ENCODE measurements around the gene CLSTN2. TPM values are rescaled to one million over a fixed set of nuclear protein-coding genes. Genes with fewer than 3 reads are reported as not detected.

Gene CLSTN2
- total RNA-seq, 4 donors from 2014 or later = 13.4 to 21.3 (median 19.4) TPM

DNA sequence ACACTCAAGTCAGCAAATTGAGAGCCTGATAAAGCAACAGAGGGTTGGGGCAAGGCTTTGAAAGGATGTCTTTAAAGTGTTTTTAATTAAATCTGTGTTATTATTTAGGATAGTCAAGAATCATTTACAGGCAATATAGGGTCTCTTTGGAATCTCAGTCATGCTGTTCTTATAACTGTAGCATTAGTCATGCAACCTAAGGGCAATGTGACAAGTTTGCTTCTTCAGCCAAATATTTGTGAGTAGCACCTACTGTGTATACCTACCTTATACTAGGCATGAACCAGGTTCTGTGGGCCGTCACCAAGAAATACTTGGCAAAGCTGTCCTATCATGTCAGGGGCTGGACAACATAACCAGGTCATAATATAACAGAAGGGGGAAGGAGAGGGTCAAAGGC is 558.3 kb downstream of the CLSTN2 start:
- no peaks in the 10 kb centered on the region for H3K4me1 ChIP-seq
- no peak overlapping the region for H3K4me3 ChIP-seq
- no peaks in the 10 kb centered on the region for H3K36me3 ChIP-seq
- no peak for DNase-seq (ENCODE audit: low spot score in 2 of 2)
- WGBS, 2 donors = 93% methylated on average over 1 of the region's 1 CpG
- no peaks in the 10 kb centered on the region for H3K27me3 ChIP-seq
- TF ChIP-seq CTCF (IDR thresholded peaks at IDR 0.05) (no peak), POLR2A (IDR thresholded peaks at IDR 0.05) (no peak), EP300 (IDR thresholded peaks at IDR 0.05) (no peak)
- no peak overlapping the region for H3K27ac ChIP-seq
- peaks cover 0 to 5% (median 0%) of the 10 kb centered on the region in 4 donors for H3K9me3 ChIP-seq

DNA sequence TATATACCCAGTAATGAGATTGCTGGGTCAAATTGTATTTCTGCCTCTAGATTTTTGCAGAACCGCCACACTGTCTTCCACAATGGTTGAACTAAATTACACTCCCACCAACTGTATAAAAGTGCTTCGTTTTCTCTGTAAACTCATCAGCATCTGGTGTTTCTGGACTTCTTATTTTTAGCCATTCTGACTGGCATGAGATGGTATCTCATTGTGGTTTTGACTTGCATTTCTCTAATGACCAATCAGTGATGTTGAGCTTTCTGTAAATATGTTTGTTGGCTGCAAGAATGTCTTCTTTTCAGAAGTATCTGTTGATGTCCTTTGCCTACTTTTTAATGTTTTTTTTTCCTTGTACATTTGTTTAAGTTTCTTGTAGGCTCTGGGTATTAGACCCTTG is 560.0 kb downstream of the CLSTN2 start:
- no peaks in the 10 kb centered on the region for H3K27me3 ChIP-seq
- 80 to 87% methylated on average over 2 of the region's 2 CpGs for WGBS, 2 donors
- TF ChIP-seq EP300 (IDR thresholded peaks at IDR 0.05) = no peak
- H3K4me1 ChIP-seq = no peaks in the 10 kb centered on the region
- no peak for DNase-seq (ENCODE audit: low spot score in 2 of 2)
- H3K27ac ChIP-seq = no peak overlapping the region
- no peaks in the 10 kb centered on the region for H3K36me3 ChIP-seq
- peaks cover 0 to 5% (median 0%) of the 10 kb centered on the region in 4 donors for H3K9me3 ChIP-seq
- no peak overlapping the region for H3K4me3 ChIP-seq

DNA sequence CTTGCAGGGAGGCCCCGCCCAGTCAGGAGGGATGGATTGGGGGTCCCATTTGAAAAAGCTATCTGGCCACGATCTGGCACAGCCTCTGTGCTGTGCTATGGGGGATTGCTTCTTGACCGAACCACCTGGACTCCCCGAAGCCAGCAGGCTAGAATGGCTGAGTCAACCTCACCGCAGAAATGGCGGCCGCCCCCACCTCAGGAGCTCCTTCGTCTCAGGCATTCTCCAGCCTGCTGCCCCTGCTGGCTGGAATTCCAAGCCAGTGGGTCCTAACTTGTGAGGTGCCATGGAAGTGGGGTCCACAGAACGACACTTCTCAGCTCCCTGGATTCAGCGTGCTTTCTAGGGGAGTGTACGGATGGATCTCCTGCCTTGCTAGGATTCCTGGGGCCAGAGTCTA is 562.3 kb downstream of the CLSTN2 start:
- H3K9me3 ChIP-seq = peaks cover 0 to 5% (median 0%) of the 10 kb centered on the region in 4 donors
- no peak overlapping the region for H3K27ac ChIP-seq
- DNase-seq (ENCODE audit: low spot score in 2 of 2) = no peak
- H3K36me3 ChIP-seq = no peaks in the 10 kb centered on the region
- no peak overlapping the region for H3K4me3 ChIP-seq
- TF ChIP-seq POLR2A (IDR thresholded peaks at IDR 0.05) (no peak), EP300 (IDR thresholded peaks at IDR 0.05) (no peak), CTCF (IDR thresholded peaks at IDR 0.05) (no peak)
- WGBS, 2 donors = 91 to 92% methylated on average over 9 to 11 of the region's 11 CpGs
- H3K4me1 ChIP-seq = peaks cover 0 to 12% (median 1%) of the 10 kb centered on the region in 4 donors
- no peaks in the 10 kb centered on the region for H3K27me3 ChIP-seq

- H3K4me3 ChIP-seq = no peak overlapping the region
- H3K9me3 ChIP-seq = peaks cover 0 to 5% (median 0%) of the 10 kb centered on the region in 4 donors
- no peaks in the 10 kb centered on the region for H3K27me3 ChIP-seq
- no peaks in the 10 kb centered on the region for H3K36me3 ChIP-seq
- peaks cover 0 to 13% (median 1%) of the 10 kb centered on the region in 4 donors for H3K4me1 ChIP-seq
- DNase-seq (ENCODE audit: low spot score in 2 of 2) = no peak
- no peak overlapping the region for H3K27ac ChIP-seq
- WGBS, 2 donors = 33 to 39% methylated on average over 1 of the region's 1 CpG
- no peak for TF ChIP-seq EP300 (IDR thresholded peaks at IDR 0.05)
- TF ChIP-seq CTCF (IDR thresholded peaks at IDR 0.05) = peak in 1 of 5 experiments; percentile 13
These were observed 564.3 kb downstream of the CLSTN2 start for GRCh38 chr3:140499114-140499757.

GRCh38 chr3:140500473-140500872 is 565.5 kb downstream of the CLSTN2 start:
- Histone ChIP-seq H3K4me1 (peaks cover 0 to 19% (median 4%) of the 10 kb centered on the region in 4 donors), H3K27ac (no peak overlapping the region), H3K36me3 (no peaks in the 10 kb centered on the region), H3K4me3 (no peak overlapping the region), H3K9me3 (peaks cover 0 to 4% (median 0%) of the 10 kb centered on the region in 4 donors), H3K27me3 (no peaks in the 10 kb centered on the region)
- WGBS, 2 donors = 71 to 73% methylated on average over 2 of the region's 2 CpGs
- no peak for DNase-seq (ENCODE audit: low spot score in 2 of 2)
- no peak for TF ChIP-seq EP300 (IDR thresholded peaks at IDR 0.05)
- TF ChIP-seq CTCF (IDR thresholded peaks at IDR 0.05) = no peak
- no peak for TF ChIP-seq POLR2A (IDR thresholded peaks at IDR 0.05)

All from tibial nerve (tissue), 4 donors.